ENCODE data around the gene P2RX2.
A peak's percentile ranks its signal among the peaks of the same experiment; 100 is the strongest.

Gene P2RX2

GRCh38 chr12:132604151-132604618 lies 14.4 kb upstream of the P2RX2 start:
- no peak for DNase-seq

GRCh38 chr12:132604668-132605441 lies 13.7 kb upstream of the P2RX2 start:
- no peak for DNase-seq

GRCh38 chr12:132605892-132606291 lies 12.7 kb upstream of the P2RX2 start:
- no peak for DNase-seq

GRCh38 chr12:132606466-132606865 lies 12.1 kb upstream of the P2RX2 start:
- DNase-seq, result no peak

- no peak for DNase-seq
Measured at GRCh38 chr12:132606927-132607326, 11.6 kb upstream of the P2RX2 start.

GRCh38 chr12:132608231-132609171 lies 10.1 kb upstream of the P2RX2 start:
- DNase-seq, result no peak

- no peak for DNase-seq
Measured at GRCh38 chr12:132610051-132610759, 8.4 kb upstream of the P2RX2 start, which contains the start of gene LRCOL1. Gene LRCOL1 (minus strand): TSS chr12:132610582. CDS start chr12:132606251, 4,331 bp downstream.

- no peak for DNase-seq
Measured at GRCh38 chr12:132610866-132611602, 7.5 kb upstream of the P2RX2 start.

- no peak for DNase-seq
Measured at GRCh38 chr12:132611620-132612019, 7.0 kb upstream of the P2RX2 start.

- no peak for DNase-seq
Measured at GRCh38 chr12:132614029-132614428, 4.5 kb upstream of the P2RX2 start.

- DNase-seq, result peak; percentile 72
Measured at GRCh38 chr12:132614861-132615578, 3.6 kb upstream of the P2RX2 start.

GRCh38 chr12:132615579-132616038 lies 3.0 kb upstream of the P2RX2 start:
- no peak for DNase-seq

- no peak for DNase-seq
Measured at GRCh38 chr12:132617135-132617701, 1.4 kb upstream of the P2RX2 start.

- no peak for DNase-seq
Measured at GRCh38 chr12:132617822-132618682, 524 bp upstream of the P2RX2 start.

- no peak for DNase-seq
Measured at GRCh38 chr12:132619071-132619385, 452 bp downstream of the P2RX2 start.

- DNase-seq, result no peak
Measured at GRCh38 chr12:132619386-132620112, 973 bp downstream of the P2RX2 start.

- DNase-seq, result no peak
Measured at GRCh38 chr12:132620113-132620898, 1.7 kb downstream of the P2RX2 start.

- no peak for DNase-seq
Measured at GRCh38 chr12:132620899-132621656, 2.5 kb downstream of the P2RX2 start.

Data from CD4-positive, alpha-beta T cell treated with Interleukin-15 for 1 hour (primary cell).